Mesendoderm (in vitro differentiated cells): ENCODE data around the gene FBXL7.

Source experiments
- DNase-seq: peaks from one replicate; pipeline ENCODE4 v3.0.0; 2013
- H2AK5ac ChIP-seq: 2 replicates; pipeline ENCODE4 v1.6.1; 2013; ENCODE audit warnings: low read length, inconsistent platforms
- H2BK120ac ChIP-seq: 2 replicates; pipeline ENCODE4 v1.6.1; 2013; ENCODE audit warnings: low read depth, mild to moderate bottlenecking, low read length, moderate library complexity, mixed read lengths
- H2BK15ac ChIP-seq: replicated peaks from 2 replicates; pipeline ENCODE4 v1.6.1; 2013; ENCODE audit warnings: low read depth, mild to moderate bottlenecking, moderate library complexity
- H2BK5ac ChIP-seq: 2 replicates; pipeline ENCODE4 v1.6.1; 2013; ENCODE audit warnings: low read length, inconsistent platforms
- H3K18ac ChIP-seq: 2 replicates; pipeline ENCODE4 v1.6.1; 2013; ENCODE audit warnings: mild to moderate bottlenecking, low read length, mixed read lengths
- H3K23ac ChIP-seq: one replicate; pipeline ENCODE4 v1.6.1; 2013; ENCODE audit warnings: low read length
- H3K27ac ChIP-seq: 2 replicates; pipeline ENCODE4 v1.5.1; 2013; ENCODE audit warnings: low read depth, mild to moderate bottlenecking, inconsistent platforms, low read length, moderate library complexity
- H3K27me3 ChIP-seq: 2 replicates; pipeline ENCODE4 v1.6.1; 2013; ENCODE audit warnings: low read length, control low read depth, mild to moderate bottlenecking, inconsistent platforms; ENCODE audit not compliant: insufficient read depth, poor library complexity
- H3K36me3 ChIP-seq: 2 replicates; pipeline ENCODE4 v1.6.1; 2013; ENCODE audit warnings: low read length, inconsistent platforms; ENCODE audit not compliant: control insufficient read depth, insufficient read depth
- H3K4ac ChIP-seq: one replicate; pipeline ENCODE4 v1.6.1; 2013; ENCODE audit warnings: low read depth, mild to moderate bottlenecking, low read length, moderate library complexity
- H3K4me1 ChIP-seq: 2 replicates; pipeline ENCODE4 v1.6.1; 2013; ENCODE audit warnings: low read depth, low read length, inconsistent platforms; ENCODE audit not compliant: control insufficient read depth
- H3K4me2 ChIP-seq: 2 replicates; pipeline ENCODE4 v1.6.1; 2013; ENCODE audit warnings: low read length
- H3K4me3 ChIP-seq: 2 replicates; pipeline ENCODE4 v1.5.1; 2013; ENCODE audit warnings: mild to moderate bottlenecking, low read length
- H3K56ac ChIP-seq: one replicate; pipeline ENCODE4 v1.6.1; 2013; ENCODE audit warnings: low read length
- H3K79me1 ChIP-seq: 2 replicates; pipeline ENCODE4 v1.6.1; 2013; ENCODE audit warnings: low read length, inconsistent platforms
- H3K79me2 ChIP-seq: 2 replicates; pipeline ENCODE4 v1.6.1; 2013; ENCODE audit warnings: mild to moderate bottlenecking, low read length; ENCODE audit not compliant: control insufficient read depth, insufficient read depth
- H3K9ac ChIP-seq: 2 replicates; pipeline ENCODE4 v1.6.1; 2013; ENCODE audit warnings: low read length, inconsistent platforms
- H4K5ac ChIP-seq: one replicate; pipeline ENCODE4 v1.6.1; 2013; ENCODE audit warnings: low read length
- H4K8ac ChIP-seq: one replicate; pipeline ENCODE4 v1.6.1; 2013; ENCODE audit warnings: low read depth, mild to moderate bottlenecking, control low read depth, low read length, moderate library complexity
- WGBS: extraction: QIAGEN DNeasy Blood & Tissue Kit; methylation state at CpG from one replicate; pipeline ENCODE4 v1.1.7; 2013; ENCODE audit warnings: low lambda C conversion rate, missing lambda C conversion rate; ENCODE audit not compliant: insufficient coverage; ENCODE audit errors: extremely low coverage; 5-methylcytosine and 5-hydroxymethylcytosine counted together

The FBXL7 gene

GRCh38 chr5:15885156-15885555 lies 385.2 kb downstream of the FBXL7 start:
- Histone ChIP-seq H3K79me2 (no peaks in the 10 kb centered on the region), H3K4me1 (no peaks in the 10 kb centered on the region), H4K8ac (no peak overlapping the region), H3K4me2 (no peak overlapping the region), H4K5ac (no peak overlapping the region), H3K36me3 (no peaks in the 10 kb centered on the region), H3K56ac (no peak overlapping the region), H3K4me3 (no peak overlapping the region), H2BK5ac (no peak overlapping the region), H3K9ac (no peak overlapping the region), H2BK120ac (no peak overlapping the region), H3K4ac (no peak overlapping the region), H2BK15ac (no peak overlapping the region), H3K27ac (no peak overlapping the region), H3K27me3 (no peaks in the 10 kb centered on the region), H3K23ac (no peak overlapping the region), H2AK5ac (no peak overlapping the region), H3K18ac (no peak overlapping the region), H3K79me1 (no peaks in the 10 kb centered on the region)
- WGBS, result no CpG with 5 or more reads among the region's 3 CpGs
- no peak for DNase-seq

GRCh38 chr5:15886156-15886555 lies 386.2 kb downstream of the FBXL7 start:
- no peaks in the 10 kb centered on the region for H3K79me2 ChIP-seq
- H4K5ac ChIP-seq, result no peak overlapping the region
- no peak for DNase-seq
- H3K18ac ChIP-seq, result no peak overlapping the region
- H3K23ac ChIP-seq, result no peak overlapping the region
- H3K27ac ChIP-seq, result no peak overlapping the region
- H3K36me3 ChIP-seq, result no peaks in the 10 kb centered on the region
- H3K27me3 ChIP-seq, result no peaks in the 10 kb centered on the region
- H3K56ac ChIP-seq, result no peak overlapping the region
- H2BK15ac ChIP-seq, result no peak overlapping the region
- no peak overlapping the region for H2BK5ac ChIP-seq
- H3K79me1 ChIP-seq, result no peaks in the 10 kb centered on the region
- H3K9ac ChIP-seq, result no peak overlapping the region
- no peaks in the 10 kb centered on the region for H3K4me1 ChIP-seq
- no peak overlapping the region for H2AK5ac ChIP-seq
- no peak overlapping the region for H3K4ac ChIP-seq
- no peak overlapping the region for H3K4me3 ChIP-seq
- H2BK120ac ChIP-seq, result no peak overlapping the region
- no CpG with 5 or more reads among the region's 1 CpG for WGBS
- no peak overlapping the region for H3K4me2 ChIP-seq
- H4K8ac ChIP-seq, result no peak overlapping the region

- Histone ChIP-seq H3K27me3 (no peaks in the 10 kb centered on the region), H2BK120ac (no peak overlapping the region), H3K18ac (no peak overlapping the region), H3K4me3 (no peak overlapping the region), H3K79me2 (no peaks in the 10 kb centered on the region), H3K4me1 (no peaks in the 10 kb centered on the region), H4K8ac (no peak overlapping the region), H2BK5ac (no peak overlapping the region), H3K79me1 (no peaks in the 10 kb centered on the region), H3K36me3 (no peaks in the 10 kb centered on the region), H3K4me2 (no peak overlapping the region), H3K4ac (no peak overlapping the region), H4K5ac (no peak overlapping the region), H2AK5ac (no peak overlapping the region), H3K27ac (no peak overlapping the region), H3K9ac (no peak overlapping the region), H3K23ac (no peak overlapping the region), H3K56ac (no peak overlapping the region), H2BK15ac (no peak overlapping the region)
- no peak for DNase-seq
- no CpG with 5 or more reads among the region's 3 CpGs for WGBS
These were observed 387.1 kb downstream of the FBXL7 start for GRCh38 chr5:15887093-15887492.

- Histone ChIP-seq H3K36me3 (no peaks in the 10 kb centered on the region), H3K23ac (no peak overlapping the region), H3K79me1 (no peaks in the 10 kb centered on the region), H4K8ac (no peak overlapping the region), H3K4me1 (no peaks in the 10 kb centered on the region), H4K5ac (no peak overlapping the region), H3K4me3 (no peak overlapping the region), H2AK5ac (no peak overlapping the region), H3K4me2 (no peak overlapping the region), H3K9ac (no peak overlapping the region), H2BK120ac (no peak overlapping the region), H2BK5ac (no peak overlapping the region), H3K56ac (no peak overlapping the region), H3K18ac (no peak overlapping the region), H3K27me3 (no peaks in the 10 kb centered on the region), H3K27ac (no peak overlapping the region), H3K4ac (no peak overlapping the region), H3K79me2 (no peaks in the 10 kb centered on the region), H2BK15ac (no peak overlapping the region)
- no peak for DNase-seq
- WGBS, result no CpG with 5 or more reads among the region's 3 CpGs
These were observed 389.0 kb downstream of the FBXL7 start for GRCh38 chr5:15889001-15889400.

- H3K27me3 ChIP-seq, result no peaks in the 10 kb centered on the region
- H3K79me1 ChIP-seq, result no peaks in the 10 kb centered on the region
These were observed 393.9 kb downstream of the FBXL7 start for GRCh38 chr5:15893866-15894265.

GRCh38 chr5:15897656-15898055 lies 397.7 kb downstream of the FBXL7 start:
- H3K36me3 ChIP-seq, result no peaks in the 10 kb centered on the region
- no peaks in the 10 kb centered on the region for H3K79me1 ChIP-seq
- no peak for DNase-seq
- no peak overlapping the region for H2BK120ac ChIP-seq
- no peaks in the 10 kb centered on the region for H3K79me2 ChIP-seq
- no peak overlapping the region for H3K4me2 ChIP-seq
- H3K56ac ChIP-seq, result no peak overlapping the region
- no peak overlapping the region for H4K5ac ChIP-seq
- no peak overlapping the region for H2AK5ac ChIP-seq
- no peak overlapping the region for H2BK5ac ChIP-seq
- no peak overlapping the region for H3K23ac ChIP-seq
- no peaks in the 10 kb centered on the region for H3K27me3 ChIP-seq
- no peak overlapping the region for H3K4me3 ChIP-seq
- H3K27ac ChIP-seq, result no peak overlapping the region
- H3K4me1 ChIP-seq, result no peaks in the 10 kb centered on the region
- no CpG with 5 or more reads among the region's 3 CpGs for WGBS
- H3K4ac ChIP-seq, result no peak overlapping the region
- no peak overlapping the region for H3K18ac ChIP-seq
- H3K9ac ChIP-seq, result no peak overlapping the region
- no peak overlapping the region for H4K8ac ChIP-seq
- no peak overlapping the region for H2BK15ac ChIP-seq

More at GRCh38 chr5:15893866-15894265, 393.9 kb downstream of the FBXL7 start:
- Histone ChIP-seq H2BK15ac (no peak overlapping the region), H2BK5ac (no peak overlapping the region), H4K5ac (no peak overlapping the region), H3K27ac (no peak overlapping the region), H3K4ac (no peak overlapping the region), H3K4me1 (no peaks in the 10 kb centered on the region), H3K79me2 (no peaks in the 10 kb centered on the region), H4K8ac (no peak overlapping the region), H3K18ac (no peak overlapping the region), H3K56ac (no peak overlapping the region), H3K4me2 (no peak overlapping the region), H3K4me3 (no peak overlapping the region), H3K36me3 (no peaks in the 10 kb centered on the region), H3K23ac (no peak overlapping the region), H3K9ac (no peak overlapping the region), H2BK120ac (no peak overlapping the region), H2AK5ac (no peak overlapping the region)
- WGBS, result no CpG with 5 or more reads among the region's 11 CpGs
- no peak for DNase-seq
